RWPE2 (cell line): Measurements from ENCODE around the gene CAST.
A peak's percentile ranks its signal among the peaks of the same experiment; 100 is the strongest.
"Not testable (repeated sequence)": the region's sequence is repeated elsewhere in the genome, so short reads cannot be mapped to it uniquely, and the experiment has no call there.

ENCODE experiments used
- ATAC-seq: fragments of 200-7000 bp; cut with Tn5 transposase; 3 replicates; pipeline ENCODE4 v1.9.1; 2021; ENCODE audit warnings: low read depth
- DNase-seq: peaks from one replicate; pipeline ENCODE4 v3.0.0-alpha.2; 2020; ENCODE audit warnings: low spot score
- H3K27ac ChIP-seq: fragments of 450-650 bp; 2 replicates; pipeline ENCODE4 v1.5.1; 2017; ENCODE audit warnings: mild to moderate bottlenecking; ENCODE audit not compliant: poor library complexity, severe bottlenecking
- H3K27me3 ChIP-seq: fragments of 250-450 bp; sonication (Bioruptor Pico); 2 replicates; pipeline ENCODE4 v1.5.1; 2021; ENCODE audit warnings: mild to moderate bottlenecking, moderate library complexity; ENCODE audit not compliant: insufficient read depth, poor library complexity, severe bottlenecking
- H3K36me3 ChIP-seq: fragments of 250-450 bp; sonication (Bioruptor Pico); 2 replicates; pipeline ENCODE4 v1.5.1; 2020; ENCODE audit warnings: low read depth, mild to moderate bottlenecking, moderate library complexity
- H3K4me1 ChIP-seq: fragments of 250-450 bp; sonication (Bioruptor Pico); 2 replicates; pipeline ENCODE4 v1.5.1; 2021; ENCODE audit warnings: mild to moderate bottlenecking, moderate library complexity; ENCODE audit not compliant: insufficient read depth, poor library complexity, severe bottlenecking
- H3K4me3 ChIP-seq: fragments of 250-450 bp; sonication (Bioruptor Pico); 2 replicates; pipeline ENCODE4 v1.5.1; 2021; ENCODE audit warnings: mild to moderate bottlenecking, moderate library complexity; ENCODE audit not compliant: severe bottlenecking
- H3K9me3 ChIP-seq: fragments of 250-450 bp; sonication (Bioruptor Pico); 2 replicates; pipeline ENCODE4 v1.5.1; 2021; ENCODE audit warnings: mild to moderate bottlenecking, moderate library complexity; ENCODE audit not compliant: severe bottlenecking
- TF ChIP-seq, protein P1 (sequence below): fragments of 450-650 bp; IDR thresholded peaks from one replicate; pipeline ENCODE4 v1.5.1; 2017; ENCODE audit warnings: mild to moderate bottlenecking, moderate library complexity; ENCODE audit not compliant: poor library complexity, severe bottlenecking

Gene CAST

GRCh38 chr5:96796434-96796833, 134.3 kb downstream of the CAST start:
- Histone ChIP-seq H3K36me3 (peaks cover 87% of the 10 kb centered on the region), H3K27ac (no peak overlapping the region), H3K4me3 (no peak overlapping the region), H3K9me3 (no peaks in the 10 kb centered on the region), H3K4me1 (no peaks in the 10 kb centered on the region), H3K27me3 (no peaks in the 10 kb centered on the region)
- DNase-seq (no peak), ATAC-seq (no peak)
- TF ChIP-seq, protein P1, sequence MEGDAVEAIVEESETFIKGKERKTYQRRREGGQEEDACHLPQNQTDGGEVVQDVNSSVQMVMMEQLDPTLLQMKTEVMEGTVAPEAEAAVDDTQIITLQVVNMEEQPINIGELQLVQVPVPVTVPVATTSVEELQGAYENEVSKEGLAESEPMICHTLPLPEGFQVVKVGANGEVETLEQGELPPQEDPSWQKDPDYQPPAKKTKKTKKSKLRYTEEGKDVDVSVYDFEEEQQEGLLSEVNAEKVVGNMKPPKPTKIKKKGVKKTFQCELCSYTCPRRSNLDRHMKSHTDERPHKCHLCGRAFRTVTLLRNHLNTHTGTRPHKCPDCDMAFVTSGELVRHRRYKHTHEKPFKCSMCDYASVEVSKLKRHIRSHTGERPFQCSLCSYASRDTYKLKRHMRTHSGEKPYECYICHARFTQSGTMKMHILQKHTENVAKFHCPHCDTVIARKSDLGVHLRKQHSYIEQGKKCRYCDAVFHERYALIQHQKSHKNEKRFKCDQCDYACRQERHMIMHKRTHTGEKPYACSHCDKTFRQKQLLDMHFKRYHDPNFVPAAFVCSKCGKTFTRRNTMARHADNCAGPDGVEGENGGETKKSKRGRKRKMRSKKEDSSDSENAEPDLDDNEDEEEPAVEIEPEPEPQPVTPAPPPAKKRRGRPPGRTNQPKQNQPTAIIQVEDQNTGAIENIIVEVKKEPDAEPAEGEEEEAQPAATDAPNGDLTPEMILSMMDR, result no peak

DNA sequence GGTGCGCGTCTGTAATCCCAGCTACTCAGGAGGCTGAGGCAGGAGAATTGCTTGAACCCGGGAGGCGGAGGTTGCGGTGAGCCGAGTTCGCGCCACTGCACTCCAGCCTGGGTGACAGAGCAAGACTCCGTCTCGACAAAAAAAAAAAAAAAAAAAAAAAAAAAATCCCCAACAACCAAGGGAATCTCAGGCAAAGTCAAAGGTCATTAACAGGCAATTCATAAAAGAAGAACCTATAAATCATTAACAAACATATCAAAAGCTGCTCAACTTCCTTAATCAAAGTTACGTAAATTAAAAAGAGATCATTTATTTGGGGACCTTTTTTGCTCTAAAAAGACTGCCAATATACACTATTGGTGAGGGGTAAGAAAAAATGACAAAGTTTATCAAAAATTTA, 139.5 kb downstream of the CAST start:
- not testable (repeated sequence) for DNase-seq, H3K4me3 ChIP-seq, H3K9me3 ChIP-seq, H3K27me3 ChIP-seq, H3K27ac ChIP-seq, H3K4me1 ChIP-seq, ATAC-seq
- peaks cover 36% of the 10 kb centered on the region for H3K36me3 ChIP-seq

DNA sequence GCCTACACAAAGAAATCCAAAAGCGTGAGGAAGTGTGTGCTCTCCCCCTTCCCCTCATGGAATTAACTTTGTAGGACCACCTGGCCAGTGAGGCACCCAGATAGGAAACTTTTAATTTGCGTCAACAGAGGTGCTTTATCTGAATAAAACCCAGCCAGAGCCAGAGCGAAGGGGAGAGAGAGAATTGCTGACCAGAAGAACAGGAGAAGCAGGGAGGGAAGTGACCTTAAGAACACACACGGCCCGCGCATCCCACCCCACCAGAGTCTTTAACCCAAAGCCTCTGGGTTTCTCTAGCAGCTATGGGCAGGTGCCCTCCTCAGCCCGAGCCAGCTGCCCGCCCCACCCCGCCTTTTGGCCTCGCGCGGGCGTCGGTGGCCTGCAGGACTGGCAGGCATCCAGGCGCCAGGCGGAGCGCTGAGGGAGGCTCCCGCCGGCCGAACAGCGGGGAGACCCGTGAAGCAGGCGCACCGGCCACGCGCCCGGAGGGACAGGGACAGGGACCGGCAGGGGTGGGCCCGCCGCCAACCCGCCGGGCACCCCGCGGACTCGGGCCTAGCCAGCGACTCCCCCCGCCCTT, 145.0 kb downstream of the CAST start:
- DNase-seq (peak; percentile 83), ATAC-seq (peak; percentile 60)
- H3K27me3 ChIP-seq, result no peaks in the 10 kb centered on the region
- peak overlapping the region; percentile 88 for H3K27ac ChIP-seq
- no peaks in the 10 kb centered on the region; the same call in 1 of the 2 replicates for H3K36me3 ChIP-seq
- H3K4me3 ChIP-seq, result peak overlapping the region; percentile 72
- peaks cover 5% of the 10 kb centered on the region for H3K4me1 ChIP-seq
- no peaks in the 10 kb centered on the region for H3K9me3 ChIP-seq
- TF ChIP-seq, protein P1, result no peak

- peak overlapping the region; percentile 88 for H3K27ac ChIP-seq
- no peaks in the 10 kb centered on the region for H3K27me3 ChIP-seq
- TF ChIP-seq, protein P1, result no peak
- DNase-seq (no peak), ATAC-seq (no peak)
- H3K36me3 ChIP-seq, result no peaks in the 10 kb centered on the region
- H3K4me1 ChIP-seq, result peaks cover 5% of the 10 kb centered on the region
- peak overlapping the region; percentile 72 for H3K4me3 ChIP-seq
- H3K9me3 ChIP-seq, result no peaks in the 10 kb centered on the region
Measured at GRCh38 chr5:96808541-96808828, 146.3 kb downstream of the CAST start.

DNA sequence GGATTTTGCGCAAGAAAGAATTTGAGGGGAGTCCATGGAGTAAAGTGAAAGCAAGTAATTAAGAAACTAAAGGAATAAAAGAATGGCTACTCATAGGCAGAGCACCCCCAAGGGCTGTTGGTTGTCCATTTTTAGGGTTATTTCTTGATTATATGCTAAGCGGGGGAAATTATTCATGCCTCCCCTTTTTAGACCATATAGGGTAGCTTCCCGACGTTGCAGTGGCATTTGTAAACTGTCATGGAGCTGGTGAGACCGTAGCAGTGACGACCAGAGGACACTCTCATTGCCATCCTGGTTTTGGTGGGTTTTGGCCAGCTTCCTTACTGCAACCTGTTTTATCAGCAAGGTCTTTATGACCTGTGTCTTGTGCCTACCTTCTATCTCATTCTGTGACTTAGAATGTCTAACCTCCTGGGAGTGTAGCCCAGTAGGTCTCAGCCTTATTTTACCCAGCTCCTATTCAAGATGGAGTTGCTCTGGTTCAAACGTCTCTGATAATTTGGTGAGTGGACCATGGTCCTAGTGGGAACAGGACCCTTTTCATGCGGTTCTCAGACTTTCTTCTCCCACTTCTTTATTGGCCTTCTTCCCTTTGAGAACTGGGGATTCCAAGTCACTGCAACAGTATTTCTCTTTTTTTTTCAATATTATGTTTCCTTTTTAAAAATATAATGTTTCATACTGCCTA, 146.8 kb downstream of the CAST start:
- ATAC-seq (no peak), DNase-seq (no peak)
- Histone ChIP-seq H3K27ac (peak overlapping the region; percentile 88), H3K4me3 (no peak overlapping the region), H3K4me1 (peaks cover 5% of the 10 kb centered on the region), H3K9me3 (no peaks in the 10 kb centered on the region), H3K36me3 (no peaks in the 10 kb centered on the region), H3K27me3 (no peaks in the 10 kb centered on the region)
- TF ChIP-seq, protein P1, result no peak
